PC-9 (cell line): ENCODE measurements around the gene GPR146. TPM values are rescaled to one million over a fixed set of nuclear protein-coding genes. Genes with fewer than 3 reads are reported as not detected.

Source experiments
- BruUV-seq: library from RNA; stranded (reverse); fragments of 400-500 nt; replicated peaks from 2 replicates; lab custom pipeline; 2021; lab: Mats Ljungman, UMichigan
- CTCF ChIA-PET: fragments of 300-600 bp; sonication (Branson Sonifier 250); formaldehyde crosslinking; loops from one replicate; lab custom pipeline; 2022; ENCODE audit warnings: antibody characterized with exemption; lab: Charles Lee
- POLR2A ChIA-PET: fragments of 300-600 bp; sonication (Branson Sonifier 250); formaldehyde crosslinking; loops from one replicate; lab custom pipeline; 2022; ENCODE audit warnings: antibody characterized with exemption; ENCODE audit not compliant: unreplicated experiment; lab: Charles Lee
- DNase-seq, 2 experiments: peaks; one replicate each; pipeline versions ENCODE4 v3.0.0 to v3.0.0-alpha.2; 2015 to 2022; ENCODE audit warnings: mixed read lengths in 1 of 2
- H2AFZ ChIP-seq: fragments of 200-600 bp; sonication (generic); 2 replicates; pipeline ENCODE4 v1.8.1; 2017; ENCODE audit warnings: antibody characterized with exemption
- H3F3A ChIP-seq: fragments of 200-600 bp; sonication (generic); 2 replicates; pipeline ENCODE4 v1.8.1; 2017; ENCODE audit warnings: antibody characterized with exemption, mild to moderate bottlenecking, low read depth; ENCODE audit not compliant: insufficient read depth
- H3K27ac ChIP-seq: fragments of 200-600 bp; sonication (generic); 2 replicates; pipeline ENCODE4 v1.6.1; 2016; ENCODE audit warnings: mixed run types
- H3K27me3 ChIP-seq: fragments of 200-600 bp; sonication (generic); 2 replicates; pipeline ENCODE4 v1.6.1; 2016; ENCODE audit warnings: low read depth, mixed run types; ENCODE audit not compliant: insufficient read depth
- H3K36me3 ChIP-seq: fragments of 200-600 bp; sonication (generic); 2 replicates; pipeline ENCODE4 v1.6.1; 2016; ENCODE audit warnings: low read depth, mixed run types
- H3K4me1 ChIP-seq: fragments of 200-600 bp; sonication (generic); replicated peaks from 2 replicates; pipeline ENCODE4 v1.6.1; 2016; ENCODE audit warnings: mixed run types; ENCODE audit not compliant: insufficient read depth
- H3K4me2 ChIP-seq: fragments of 200-600 bp; sonication (generic); 2 replicates; pipeline ENCODE4 v1.6.1; 2017; ENCODE audit warnings: mixed run types
- H3K4me3 ChIP-seq: fragments of 200-600 bp; sonication (generic); 2 replicates; pipeline ENCODE4 v1.6.1; 2016; ENCODE audit warnings: mixed run types
- H3K79me2 ChIP-seq: fragments of 200-600 bp; sonication (generic); 2 replicates; pipeline ENCODE4 v1.6.1; 2017; ENCODE audit warnings: low read depth, mixed run types
- H3K9me2 ChIP-seq: fragments of 200-600 bp; sonication (generic); 2 replicates; pipeline ENCODE4 v1.8.1; 2017; ENCODE audit warnings: mild to moderate bottlenecking; ENCODE audit not compliant: insufficient read depth
- H3K9me3 ChIP-seq: fragments of 200-600 bp; sonication (generic); 2 replicates; pipeline ENCODE4 v1.8.1; 2016; ENCODE audit warnings: low read depth; ENCODE audit not compliant: insufficient read depth
- H4K20me1 ChIP-seq: fragments of 200-600 bp; sonication (generic); 2 replicates; pipeline ENCODE4 v1.8.1; 2017; ENCODE audit not compliant: insufficient read depth
- EZH2 ChIP-seq: fragments of 200-600 bp; sonication (generic); IDR thresholded peaks from 2 replicates; pipeline ENCODE4 v1.8.0; 2017; ENCODE audit warnings: antibody characterized with exemption, low read depth
- intact Hi-C: fragments of 100-400 bp; cut with micrococcal nuclease; formaldehyde crosslinking; loops from one replicate; pipeline ENCODE4 v1.10.0; 2022; ENCODE audit not compliant: unreplicated experiment
- total RNA-seq: library from RNA; stranded (reverse); gene quantifications from 2 replicates; pipeline ENCODE4 v1.2.3, GENCODE V29; 2021
- TF ChIP-seq, protein P1 (sequence below): fragments of 200-600 bp; sonication (generic); conservative IDR thresholded peaks from 2 replicates; pipeline ENCODE4 v1.6.1; 2017; ENCODE audit warnings: mixed run types, antibody characterized with exemption, mild to moderate bottlenecking, moderate library complexity

The GPR146 gene
- total RNA-seq, 1 experiment from 2014 or later: 3.4 TPM

DNA sequence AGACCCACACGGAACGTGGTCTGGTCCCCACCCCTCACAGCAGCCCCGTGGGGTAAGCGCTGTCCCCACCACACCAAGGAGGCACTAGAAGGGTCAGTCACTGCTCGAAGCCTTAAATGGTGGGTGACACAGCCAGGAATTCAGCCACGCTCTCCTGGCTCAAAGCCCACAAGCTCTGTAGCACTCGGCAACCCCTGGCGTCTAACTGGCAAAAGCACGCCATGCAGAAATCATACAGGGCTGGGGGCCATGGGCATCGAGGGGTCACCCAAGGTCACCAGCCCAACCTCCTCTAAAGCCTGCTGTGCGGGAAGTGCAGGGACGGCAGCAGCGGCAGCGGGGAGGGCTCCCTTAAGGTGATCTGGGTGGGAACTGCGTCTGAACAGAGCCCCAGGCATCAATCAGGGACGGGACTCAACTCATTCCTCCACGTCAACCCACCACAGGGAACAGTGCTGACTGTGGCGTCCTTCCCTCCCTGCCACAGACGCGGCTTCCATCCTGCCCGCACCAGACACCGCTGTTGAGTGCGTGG lies 51.3 kb downstream of the GPR146 start:
- intact Hi-C loops: no loop called here
- Histone ChIP-seq H3K27me3 (no peaks in the 10 kb centered on the region), H3K79me2 (0 out of 2 replicates have a peak, but pooled peaks cover 8% of the 10 kb centered on the region), H3K27ac (no peak overlapping the region), H3K36me3 (no peaks in the 10 kb centered on the region), H3K4me2 (no peak overlapping the region), H3K4me3 (no peak overlapping the region), H3K9me2 (no peaks in the 10 kb centered on the region), H3K4me1 (no peaks in the 10 kb centered on the region), H2AFZ (no peak overlapping the region), H3K9me3 (no peaks in the 10 kb centered on the region), H3F3A (no peaks in the 10 kb centered on the region), H4K20me1 (peaks cover 26% of the 10 kb centered on the region)
- no TSS peak for BruUV-seq
- no peak for DNase-seq
- POLR2A ChIA-PET: no interaction called here
- CTCF ChIA-PET: no interaction called here
- TF ChIP-seq, protein P1, sequence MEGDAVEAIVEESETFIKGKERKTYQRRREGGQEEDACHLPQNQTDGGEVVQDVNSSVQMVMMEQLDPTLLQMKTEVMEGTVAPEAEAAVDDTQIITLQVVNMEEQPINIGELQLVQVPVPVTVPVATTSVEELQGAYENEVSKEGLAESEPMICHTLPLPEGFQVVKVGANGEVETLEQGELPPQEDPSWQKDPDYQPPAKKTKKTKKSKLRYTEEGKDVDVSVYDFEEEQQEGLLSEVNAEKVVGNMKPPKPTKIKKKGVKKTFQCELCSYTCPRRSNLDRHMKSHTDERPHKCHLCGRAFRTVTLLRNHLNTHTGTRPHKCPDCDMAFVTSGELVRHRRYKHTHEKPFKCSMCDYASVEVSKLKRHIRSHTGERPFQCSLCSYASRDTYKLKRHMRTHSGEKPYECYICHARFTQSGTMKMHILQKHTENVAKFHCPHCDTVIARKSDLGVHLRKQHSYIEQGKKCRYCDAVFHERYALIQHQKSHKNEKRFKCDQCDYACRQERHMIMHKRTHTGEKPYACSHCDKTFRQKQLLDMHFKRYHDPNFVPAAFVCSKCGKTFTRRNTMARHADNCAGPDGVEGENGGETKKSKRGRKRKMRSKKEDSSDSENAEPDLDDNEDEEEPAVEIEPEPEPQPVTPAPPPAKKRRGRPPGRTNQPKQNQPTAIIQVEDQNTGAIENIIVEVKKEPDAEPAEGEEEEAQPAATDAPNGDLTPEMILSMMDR: no peak
- no peak for TF ChIP-seq EZH2

DNA sequence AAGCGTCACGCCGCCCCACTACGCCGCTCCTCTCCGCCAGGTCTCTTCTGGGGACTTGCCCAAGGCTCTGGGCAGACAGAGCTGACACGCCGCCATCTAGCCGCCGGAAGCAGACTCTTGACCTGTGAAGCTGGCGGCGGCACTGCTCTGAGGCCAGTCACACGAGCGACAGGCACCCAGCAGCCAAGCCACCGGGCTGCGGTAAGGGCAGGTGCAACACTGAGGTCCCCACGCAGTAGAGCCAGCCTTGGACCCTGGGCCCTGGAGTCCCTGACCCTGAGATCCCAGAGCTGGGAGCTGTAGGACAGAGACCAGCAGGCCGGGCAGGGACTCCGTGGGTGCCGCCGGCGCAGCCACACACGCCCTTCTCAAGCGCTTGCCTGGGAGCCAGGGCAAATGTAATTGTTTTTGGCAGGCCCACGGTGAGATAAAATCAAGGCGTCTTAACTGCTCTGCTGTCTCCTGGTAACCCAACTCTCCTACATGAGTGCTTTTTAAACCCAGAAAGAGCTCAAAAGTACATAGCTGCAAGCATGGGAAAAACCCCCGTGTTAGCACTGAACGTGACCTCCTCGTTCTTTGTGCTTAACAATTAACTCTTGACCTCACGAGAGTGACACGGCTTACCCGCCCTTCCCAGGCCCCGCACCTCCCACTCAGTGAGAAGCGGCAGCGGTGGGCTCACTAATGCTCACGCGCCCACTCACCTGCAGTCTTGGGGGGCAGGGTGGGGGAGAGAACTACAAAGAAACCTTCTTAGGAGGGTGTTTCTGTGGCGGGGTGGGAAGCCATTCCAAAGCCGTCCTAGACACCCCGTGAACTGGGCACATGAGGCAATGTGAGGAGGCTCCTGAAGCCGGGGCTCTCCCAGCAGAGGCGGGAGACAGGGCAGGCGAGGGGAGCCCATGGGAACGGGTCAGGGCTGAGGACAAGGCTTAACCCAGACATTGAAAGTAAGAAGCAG lies 52.1 kb downstream of the GPR146 start:
- Histone ChIP-seq H3K27me3 (no peaks in the 10 kb centered on the region), H3K9me3 (no peaks in the 10 kb centered on the region), H3K79me2 (0 out of 2 replicates have a peak, but pooled peaks cover 8% of the 10 kb centered on the region), H3K4me1 (no peaks in the 10 kb centered on the region), H4K20me1 (peaks cover 27% of the 10 kb centered on the region), H3K4me2 (no peak overlapping the region), H3K36me3 (no peaks in the 10 kb centered on the region), H3K27ac (no peak overlapping the region), H3F3A (no peaks in the 10 kb centered on the region), H3K4me3 (no peak overlapping the region), H3K9me2 (no peaks in the 10 kb centered on the region), H2AFZ (no peak overlapping the region)
- POLR2A ChIA-PET: no interaction called here
- intact Hi-C loops: no loop called here
- no peak for DNase-seq
- TF ChIP-seq, protein P1: no peak
- no peak for TF ChIP-seq EZH2
- CTCF ChIA-PET: no interaction called here
- no TSS peak for BruUV-seq

DNA sequence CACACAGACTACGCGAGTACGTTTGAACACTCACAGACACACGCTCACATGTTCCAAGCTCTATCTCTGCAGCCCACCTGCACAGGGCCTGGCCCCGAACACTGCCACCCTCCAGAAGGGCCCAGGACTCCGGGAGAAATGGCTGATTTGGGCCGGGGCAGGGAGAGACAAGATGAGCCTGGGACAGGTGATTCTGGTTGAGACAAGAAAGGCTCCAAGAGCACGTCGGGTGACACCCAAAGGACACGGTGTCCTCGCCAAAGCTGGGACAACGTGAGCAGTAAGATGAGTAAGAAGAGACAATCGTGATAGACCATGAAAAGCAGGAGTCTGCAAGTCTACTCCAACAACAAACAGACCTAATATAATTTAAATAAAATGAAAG lies 52.8 kb downstream of the GPR146 start:
- no TSS peak for BruUV-seq
- CTCF ChIA-PET: no interaction called here

More for the DNA sequence above, 52.8 kb downstream of the GPR146 start:
- intact Hi-C loops: no loop called here
- no peak for DNase-seq
- TF ChIP-seq EZH2: no peak
- TF ChIP-seq, protein P1: no peak
- H3K4me2 ChIP-seq: no peak overlapping the region
- H3F3A ChIP-seq: no peaks in the 10 kb centered on the region
- H3K79me2 ChIP-seq: peaks cover 8% of the 10 kb centered on the region; the same call in 1 of the 2 replicates
- no peak overlapping the region for H3K27ac ChIP-seq
- no peaks in the 10 kb centered on the region for H3K9me2 ChIP-seq
- no peak overlapping the region for H2AFZ ChIP-seq
- no peaks in the 10 kb centered on the region for H3K4me1 ChIP-seq
- H3K4me3 ChIP-seq: no peak overlapping the region
- no peaks in the 10 kb centered on the region for H3K36me3 ChIP-seq
- no peaks in the 10 kb centered on the region for H3K9me3 ChIP-seq
- H3K27me3 ChIP-seq: no peaks in the 10 kb centered on the region
- POLR2A ChIA-PET: no interaction called here
- H4K20me1 ChIP-seq: peaks cover 34% of the 10 kb centered on the region
